ENCODE measurements around the gene RPTOR.

The RPTOR gene

GRCh38 chr17:80777274-80777673 is 232.6 kb downstream of the RPTOR start:
- no peak overlapping the region for H3K4me3 Mint-ChIP-seq
- no peak overlapping the region for H3K27ac Mint-ChIP-seq
- DNase-seq (no peak), ATAC-seq (replicated peaks) (no peak)
- H3K27me3 Mint-ChIP-seq, result no peaks in the 10 kb centered on the region
- H3K36me3 Mint-ChIP-seq, result peaks cover 33 to 54% of the 10 kb centered on the region in 2 donors
- H3K4me1 Mint-ChIP-seq, result peaks cover 36 to 53% of the 10 kb centered on the region in 2 donors
- peaks cover 0 to 2% of the 10 kb centered on the region in 2 donors for H3K9me3 Mint-ChIP-seq

DNA sequence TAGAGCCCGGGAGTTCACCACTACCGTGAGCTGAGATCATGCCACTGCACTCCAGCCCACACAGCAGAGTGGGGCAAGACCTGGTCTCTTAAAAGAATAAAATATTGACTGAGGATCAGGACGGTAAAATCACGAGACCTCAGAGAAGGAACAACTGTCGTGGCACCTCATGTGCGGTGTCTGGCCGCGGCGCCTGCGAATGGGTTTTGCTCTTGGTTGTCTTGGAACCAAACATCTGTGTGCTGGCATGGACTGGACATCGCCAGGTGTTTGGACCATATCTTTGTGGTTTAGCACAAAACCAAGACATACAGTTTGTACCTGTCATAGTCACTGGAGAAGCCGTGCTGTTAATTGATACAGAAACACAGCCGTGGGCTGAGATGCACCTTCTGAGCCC is 234.1 kb downstream of the RPTOR start:
- Mint-ChIP-seq H3K27me3 (no peaks in the 10 kb centered on the region), H3K27ac (no peak overlapping the region), H3K36me3 (peaks cover 35 to 48% of the 10 kb centered on the region in 2 donors), H3K9me3 (peaks cover 0 to 2% of the 10 kb centered on the region in 2 donors), H3K4me1 (peaks cover 26 to 48% of the 10 kb centered on the region in 2 donors), H3K4me3 (no peak overlapping the region)
- ATAC-seq (replicated peaks) (no peak), DNase-seq (no peak)

- no peak overlapping the region for H3K27ac Mint-ChIP-seq
- no peaks in the 10 kb centered on the region for H3K27me3 Mint-ChIP-seq
- H3K9me3 Mint-ChIP-seq, result peaks cover 0 to 2% of the 10 kb centered on the region in 2 donors
- peaks cover 24 to 42% of the 10 kb centered on the region in 2 donors for H3K4me1 Mint-ChIP-seq
- no peak overlapping the region for H3K4me3 Mint-ChIP-seq
- DNase-seq, result no peak
- no peak for ATAC-seq (replicated peaks)
- H3K36me3 Mint-ChIP-seq, result peaks cover 34 to 46% of the 10 kb centered on the region in 2 donors
Observed at GRCh38 chr17:80779336-80779735, 234.7 kb downstream of the RPTOR start.

GRCh38 chr17:80779961-80780380 is 235.3 kb downstream of the RPTOR start:
- Mint-ChIP-seq H3K27ac (peak overlapping the region; percentile 77), H3K4me3 (peak overlapping the region in 1 of 2 donors; percentile 7), H3K4me1 (peaks cover 18 to 35% of the 10 kb centered on the region in 2 donors), H3K9me3 (peaks cover 0 to 2% of the 10 kb centered on the region in 2 donors), H3K27me3 (no peaks in the 10 kb centered on the region), H3K36me3 (peaks cover 33 to 41% of the 10 kb centered on the region in 2 donors)
- DNase-seq (no peak), ATAC-seq (replicated peaks) (no peak)

DNA sequence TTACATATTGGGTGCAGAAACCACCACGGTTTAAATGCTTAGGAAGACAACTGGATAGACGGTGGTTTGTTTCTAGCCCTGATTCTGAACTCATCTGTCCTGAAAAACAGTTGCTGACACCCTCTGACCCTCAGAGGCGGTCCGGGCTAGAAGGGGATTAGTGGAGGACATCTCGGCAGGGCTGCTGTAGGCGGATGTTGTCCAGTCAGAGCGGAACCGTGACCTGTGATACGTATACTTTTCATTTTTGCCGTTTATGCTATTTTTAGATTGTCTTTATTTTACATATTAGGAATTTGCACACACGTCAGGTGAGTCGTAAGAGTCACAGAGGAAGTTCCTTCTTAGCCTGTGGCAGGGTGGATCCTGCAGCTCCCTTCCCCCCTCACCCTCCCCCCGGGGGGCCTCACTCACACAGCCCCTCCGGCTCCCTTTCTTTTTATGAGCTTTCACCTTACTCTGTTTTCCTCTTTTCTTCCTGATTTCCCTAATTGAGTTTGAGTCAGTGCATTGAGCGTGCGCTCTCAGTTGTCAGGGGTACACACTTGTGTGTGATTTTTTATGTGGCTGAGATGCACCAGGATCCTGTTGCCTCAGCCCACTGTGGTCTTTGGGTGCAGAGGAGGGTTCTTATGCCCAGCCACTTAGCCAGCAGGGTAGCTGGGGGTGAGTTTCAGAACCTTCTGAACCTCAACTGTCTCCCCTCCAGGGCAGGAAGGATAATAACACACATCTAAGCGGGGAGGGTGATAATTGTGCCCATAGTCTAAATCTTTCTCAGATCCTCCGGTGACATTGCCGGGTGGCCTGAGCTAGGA is 236.0 kb downstream of the RPTOR start:
- no peaks in the 10 kb centered on the region for H3K27me3 Mint-ChIP-seq
- peaks cover 0 to 2% of the 10 kb centered on the region in 2 donors for H3K9me3 Mint-ChIP-seq
- H3K27ac Mint-ChIP-seq, result peak overlapping the region; percentile 77
- H3K36me3 Mint-ChIP-seq, result peaks cover 33 to 41% of the 10 kb centered on the region in 2 donors
- peak overlapping the region in 1 of 2 donors; percentile 7 for H3K4me3 Mint-ChIP-seq
- peak; percentile 34 to 58 for ATAC-seq (replicated peaks)
- DNase-seq, result no peak
- peaks cover 12 to 31% of the 10 kb centered on the region in 2 donors for H3K4me1 Mint-ChIP-seq

DNA sequence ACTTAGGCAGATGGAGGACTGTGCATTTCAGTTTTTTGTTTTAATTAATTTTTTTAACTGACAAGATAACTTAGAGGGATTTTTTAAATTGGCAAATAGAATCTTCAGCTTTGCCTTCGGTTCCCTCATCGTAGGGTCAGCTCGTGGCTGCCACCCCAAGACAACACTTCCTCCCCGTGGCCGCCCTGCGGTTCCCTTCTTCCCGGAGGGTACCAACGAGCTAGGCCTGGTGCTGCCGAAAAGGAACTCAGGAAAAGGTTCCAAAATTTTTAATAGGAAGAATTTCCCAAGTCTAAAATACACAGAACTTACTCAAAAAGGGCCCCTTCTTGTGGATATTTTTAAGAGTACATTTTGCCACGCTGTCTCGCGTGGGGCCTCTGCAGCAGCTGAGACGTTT is 236.6 kb downstream of the RPTOR start:
- peaks cover 0 to 2% of the 10 kb centered on the region in 2 donors for H3K9me3 Mint-ChIP-seq
- no peaks in the 10 kb centered on the region for H3K27me3 Mint-ChIP-seq
- no peak overlapping the region for H3K4me3 Mint-ChIP-seq
- ATAC-seq (replicated peaks) (no peak), DNase-seq (no peak)
- peaks cover 34 to 44% of the 10 kb centered on the region in 2 donors for H3K36me3 Mint-ChIP-seq
- H3K27ac Mint-ChIP-seq, result no peak overlapping the region
- H3K4me1 Mint-ChIP-seq, result peaks cover 12 to 31% of the 10 kb centered on the region in 2 donors

DNA sequence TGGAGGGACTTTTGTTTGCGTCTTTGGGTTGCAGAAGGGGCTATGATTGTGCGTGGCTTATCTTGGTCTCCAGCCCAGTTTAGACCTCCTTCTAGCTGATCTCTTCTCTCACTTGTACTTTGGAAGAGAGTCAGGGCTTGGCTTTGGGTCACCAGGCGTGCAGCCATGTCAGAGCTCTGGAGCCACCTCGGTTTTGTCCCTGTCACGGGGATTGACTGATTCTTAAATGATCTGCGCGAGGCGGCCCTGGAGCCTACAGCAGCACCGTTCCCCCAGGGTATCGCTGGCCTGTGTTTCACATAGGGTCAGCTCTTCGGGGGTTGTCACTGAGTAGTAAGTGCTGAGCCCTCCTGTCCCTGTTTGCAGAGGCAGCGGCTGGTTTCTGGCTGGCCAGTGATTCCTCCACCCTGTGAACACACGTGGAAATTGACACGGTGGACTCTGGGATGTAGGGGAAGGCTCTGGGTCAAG is 237.2 kb downstream of the RPTOR start:
- ATAC-seq (replicated peaks), result no peak
- Mint-ChIP-seq H3K9me3 (no peaks in the 10 kb centered on the region), H3K27ac (no peak overlapping the region), H3K36me3 (peaks cover 31 to 40% of the 10 kb centered on the region in 2 donors), H3K27me3 (no peaks in the 10 kb centered on the region), H3K4me1 (peaks cover 12 to 31% of the 10 kb centered on the region in 2 donors), H3K4me3 (no peak overlapping the region)
- no peak for DNase-seq

DNA sequence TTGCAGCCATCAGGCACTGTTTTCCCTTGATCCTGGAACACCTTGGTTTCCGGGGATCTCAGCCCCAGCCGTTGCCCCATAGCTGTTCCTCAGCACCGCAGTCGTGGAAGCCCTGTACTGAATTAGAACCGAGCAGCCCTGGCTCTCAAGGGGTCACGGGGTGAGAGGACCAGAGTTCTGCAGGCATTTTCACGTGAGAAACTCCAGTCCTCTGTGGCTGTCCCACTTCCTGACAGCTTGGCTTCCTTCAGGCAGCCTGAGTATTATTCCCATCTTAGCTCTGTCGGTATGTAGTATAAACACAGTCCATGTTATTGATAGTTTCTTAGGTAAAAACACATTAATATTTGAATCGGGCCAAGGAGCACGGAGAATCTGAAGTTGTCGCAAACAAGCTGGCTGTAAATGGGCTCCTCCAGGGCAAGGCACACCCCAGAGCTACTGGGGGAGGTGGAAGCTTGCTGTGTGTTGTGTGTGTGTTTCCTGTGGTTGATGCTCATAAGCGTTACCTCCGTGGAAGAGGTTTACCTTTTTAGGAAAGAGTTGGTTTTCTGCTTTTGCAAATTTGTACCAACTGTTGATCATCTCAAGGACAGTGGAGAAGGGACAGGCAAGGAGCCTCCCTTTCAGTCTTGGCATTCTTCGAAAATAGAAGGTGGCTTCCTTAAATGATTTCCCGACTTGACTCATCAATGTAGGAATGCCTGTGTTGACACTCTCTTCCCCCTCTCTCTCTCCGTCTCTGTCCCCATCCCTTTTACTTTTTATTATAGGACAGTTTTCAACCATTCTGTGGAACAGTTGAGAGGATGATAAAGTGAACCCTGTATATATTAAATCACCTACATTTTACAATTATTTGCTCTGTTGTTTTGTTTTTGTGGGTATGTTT is 238.1 kb downstream of the RPTOR start:
- Mint-ChIP-seq H3K4me1 (peaks cover 14 to 36% of the 10 kb centered on the region in 2 donors), H3K36me3 (peaks cover 31 to 40% of the 10 kb centered on the region in 2 donors), H3K27me3 (no peaks in the 10 kb centered on the region), H3K4me3 (no peak overlapping the region), H3K27ac (no peak overlapping the region), H3K9me3 (no peaks in the 10 kb centered on the region)
- no peak for DNase-seq
- ATAC-seq (replicated peaks), result no peak

DNA sequence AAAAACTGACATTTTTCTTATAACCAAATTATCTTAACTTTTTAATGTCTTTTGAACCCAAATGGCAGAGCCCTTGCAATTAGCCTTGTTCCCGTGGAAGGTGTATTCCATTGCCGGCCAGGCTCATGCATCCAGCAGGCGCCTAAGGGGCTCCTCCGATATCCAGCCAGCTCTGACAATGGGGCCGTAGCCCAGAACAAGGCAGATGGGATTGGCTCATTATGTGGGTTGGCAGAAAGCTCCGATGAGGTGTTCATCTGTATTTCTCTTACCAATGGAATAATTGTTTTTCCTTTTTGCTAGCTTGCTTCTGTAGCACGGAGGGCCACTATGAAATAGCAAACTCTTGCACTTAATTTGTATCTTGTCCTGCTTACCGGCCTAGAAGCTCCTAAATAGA is 238.8 kb downstream of the RPTOR start:
- DNase-seq (no peak), ATAC-seq (replicated peaks) (no peak)
- Mint-ChIP-seq H3K27ac (no peak overlapping the region), H3K36me3 (peaks cover 31 to 41% of the 10 kb centered on the region in 2 donors), H3K27me3 (no peaks in the 10 kb centered on the region), H3K4me3 (no peak overlapping the region), H3K9me3 (peaks cover 0 to 1% of the 10 kb centered on the region in 2 donors), H3K4me1 (peaks cover 16 to 36% of the 10 kb centered on the region in 2 donors)

GRCh38 chr17:80783971-80784370 is 239.3 kb downstream of the RPTOR start:
- peaks cover 0 to 1% of the 10 kb centered on the region in 2 donors for H3K9me3 Mint-ChIP-seq
- no peak overlapping the region for H3K27ac Mint-ChIP-seq
- H3K36me3 Mint-ChIP-seq, result peaks cover 29 to 39% of the 10 kb centered on the region in 2 donors
- DNase-seq, result no peak
- H3K4me3 Mint-ChIP-seq, result no peak overlapping the region
- no peaks in the 10 kb centered on the region for H3K27me3 Mint-ChIP-seq
- peaks cover 16 to 38% of the 10 kb centered on the region in 2 donors for H3K4me1 Mint-ChIP-seq
- ATAC-seq (replicated peaks), result no peak

- Mint-ChIP-seq H3K27me3 (no peaks in the 10 kb centered on the region), H3K36me3 (peaks cover 23 to 33% of the 10 kb centered on the region in 2 donors), H3K9me3 (peaks cover 0 to 1% of the 10 kb centered on the region in 2 donors), H3K27ac (peak overlapping the region; percentile 17), H3K4me1 (peaks cover 25 to 46% of the 10 kb centered on the region in 2 donors), H3K4me3 (no peak overlapping the region)
- DNase-seq (no peak), ATAC-seq (replicated peaks) (no peak)
Observed at GRCh38 chr17:80785477-80786178, 241.0 kb downstream of the RPTOR start.

- no peak overlapping the region for H3K4me3 Mint-ChIP-seq
- peaks cover 22 to 46% of the 10 kb centered on the region in 2 donors for H3K4me1 Mint-ChIP-seq
- no peak for DNase-seq
- peaks cover 22 to 39% of the 10 kb centered on the region in 2 donors for H3K36me3 Mint-ChIP-seq
- ATAC-seq (replicated peaks), result no peak
- peaks cover 0 to 1% of the 10 kb centered on the region in 2 donors for H3K9me3 Mint-ChIP-seq
- no peaks in the 10 kb centered on the region for H3K27me3 Mint-ChIP-seq
- no peak overlapping the region for H3K27ac Mint-ChIP-seq
Observed at GRCh38 chr17:80786470-80786869, 241.8 kb downstream of the RPTOR start.

DNA sequence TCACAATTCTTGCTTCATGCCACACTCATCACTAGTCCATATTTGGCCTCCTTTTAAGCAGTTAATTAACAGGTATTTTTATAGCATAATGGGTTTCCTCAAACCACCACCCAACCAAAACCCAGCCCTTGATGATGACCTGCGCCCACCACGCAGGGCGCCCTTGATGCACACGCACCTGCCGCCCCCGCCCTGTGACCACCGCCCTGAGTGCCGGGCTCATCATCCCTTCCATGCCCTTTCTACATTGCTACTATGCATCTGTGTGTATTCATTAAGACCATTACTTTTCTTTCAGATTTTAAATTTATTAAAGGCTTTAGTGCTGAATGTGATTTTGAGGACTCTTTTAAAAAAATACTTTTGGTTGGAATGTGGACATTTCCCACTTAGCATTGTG is 242.2 kb downstream of the RPTOR start:
- no peak overlapping the region for H3K4me3 Mint-ChIP-seq
- DNase-seq (no peak), ATAC-seq (replicated peaks) (no peak)
- H3K4me1 Mint-ChIP-seq, result peaks cover 24 to 45% of the 10 kb centered on the region in 2 donors
- H3K27ac Mint-ChIP-seq, result no peak overlapping the region
- H3K27me3 Mint-ChIP-seq, result no peaks in the 10 kb centered on the region
- H3K9me3 Mint-ChIP-seq, result peaks cover 0 to 1% of the 10 kb centered on the region in 2 donors
- peaks cover 22 to 41% of the 10 kb centered on the region in 2 donors for H3K36me3 Mint-ChIP-seq

DNA sequence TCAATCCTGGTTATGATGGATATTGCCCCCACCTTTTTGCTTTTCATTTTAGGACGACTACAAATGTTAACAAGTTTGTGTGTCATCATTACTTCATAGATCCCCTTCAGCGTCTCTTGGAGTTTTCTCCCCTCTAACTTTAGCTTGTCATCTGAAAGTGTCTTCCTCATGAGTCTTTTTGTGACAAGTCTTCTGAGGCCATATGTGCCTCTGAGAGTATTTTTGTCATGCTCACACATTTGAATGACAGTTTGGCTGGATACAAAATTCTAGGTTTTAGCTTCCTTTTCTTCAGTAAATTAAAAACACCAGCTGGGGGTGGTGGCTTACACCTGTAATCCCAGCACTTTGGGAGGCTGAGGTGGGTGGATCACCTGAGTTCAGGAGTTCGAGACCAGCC is 243.2 kb downstream of the RPTOR start:
- DNase-seq, result no peak
- peak overlapping the region; percentile 38 for H3K27ac Mint-ChIP-seq
- no peak for ATAC-seq (replicated peaks)
- H3K4me1 Mint-ChIP-seq, result peaks cover 23 to 35% of the 10 kb centered on the region in 2 donors
- no peaks in the 10 kb centered on the region for H3K27me3 Mint-ChIP-seq
- no peak overlapping the region for H3K4me3 Mint-ChIP-seq
- H3K36me3 Mint-ChIP-seq, result peaks cover 22 to 43% of the 10 kb centered on the region in 2 donors
- H3K9me3 Mint-ChIP-seq, result peaks cover 0 to 1% of the 10 kb centered on the region in 2 donors

All from stimulated activated naive B cell treated with anti-CD40 and anti-IgM and Interleukin-4, amounts not matched to agents 10 μg/mL and 1 μg/mL and 100 μg/mL, for 72 hours (primary cell).